ENCODE measurements around the gene SEPSECS.

Gene SEPSECS

DNA sequence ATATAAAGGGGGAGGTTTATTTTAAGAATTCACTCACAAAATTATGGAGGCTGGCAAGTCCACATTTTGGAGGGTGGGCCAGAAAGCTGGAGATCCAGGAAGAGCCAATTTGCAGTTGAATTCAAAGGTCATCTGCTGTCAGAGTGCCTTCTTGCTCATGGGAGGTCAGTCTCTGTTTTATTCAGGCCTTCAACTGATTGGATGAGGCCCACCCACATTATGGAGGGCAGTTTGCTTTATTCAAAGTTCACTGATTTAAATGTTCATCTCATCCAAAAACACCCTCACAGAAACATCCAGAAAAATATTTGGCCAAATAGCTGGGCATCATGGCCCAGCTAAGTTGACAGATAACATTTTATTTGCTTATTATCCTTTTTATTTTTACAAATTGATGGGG, 59.5 kb downstream of the SEPSECS start:
- DNase-seq (ENCODE audit: low spot score) = no peak
- TF ChIP-seq, protein P1, sequence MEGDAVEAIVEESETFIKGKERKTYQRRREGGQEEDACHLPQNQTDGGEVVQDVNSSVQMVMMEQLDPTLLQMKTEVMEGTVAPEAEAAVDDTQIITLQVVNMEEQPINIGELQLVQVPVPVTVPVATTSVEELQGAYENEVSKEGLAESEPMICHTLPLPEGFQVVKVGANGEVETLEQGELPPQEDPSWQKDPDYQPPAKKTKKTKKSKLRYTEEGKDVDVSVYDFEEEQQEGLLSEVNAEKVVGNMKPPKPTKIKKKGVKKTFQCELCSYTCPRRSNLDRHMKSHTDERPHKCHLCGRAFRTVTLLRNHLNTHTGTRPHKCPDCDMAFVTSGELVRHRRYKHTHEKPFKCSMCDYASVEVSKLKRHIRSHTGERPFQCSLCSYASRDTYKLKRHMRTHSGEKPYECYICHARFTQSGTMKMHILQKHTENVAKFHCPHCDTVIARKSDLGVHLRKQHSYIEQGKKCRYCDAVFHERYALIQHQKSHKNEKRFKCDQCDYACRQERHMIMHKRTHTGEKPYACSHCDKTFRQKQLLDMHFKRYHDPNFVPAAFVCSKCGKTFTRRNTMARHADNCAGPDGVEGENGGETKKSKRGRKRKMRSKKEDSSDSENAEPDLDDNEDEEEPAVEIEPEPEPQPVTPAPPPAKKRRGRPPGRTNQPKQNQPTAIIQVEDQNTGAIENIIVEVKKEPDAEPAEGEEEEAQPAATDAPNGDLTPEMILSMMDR (conservative IDR thresholded peaks at IDR 0.05; ENCODE audit: low read depth) = no peak
- no peak overlapping the region for H3K27ac ChIP-seq
- ChIA-PET POLR2A (ENCODE audit: low non-redundant PET) (no interaction called here), CTCF (no interaction called here)

GRCh38 chr4:25100021-25100555, 60.2 kb downstream of the SEPSECS start:
- POLR2A ChIA-PET (ENCODE audit: low non-redundant PET) = no interaction called here
- TF ChIP-seq, protein P1 (conservative IDR thresholded peaks at IDR 0.05; ENCODE audit: low read depth) = no peak
- CTCF ChIA-PET = interaction anchor here (1.2 kb wide), 1 partner anchor 120 kb away, joined by 3 read pairs; no protein-coding TSS in a partner anchor
- no peak for DNase-seq (ENCODE audit: low spot score)
- no peak overlapping the region for H3K27ac ChIP-seq

GRCh38 chr4:25098964-25099891, 61.0 kb downstream of the SEPSECS start:
- TF ChIP-seq, protein P1 (conservative IDR thresholded peaks at IDR 0.05; ENCODE audit: low read depth) = no peak
- ChIA-PET CTCF (interaction anchor here (1.2 kb wide), 1 partner anchor 119 kb away, joined by 3 read pairs; no protein-coding TSS in a partner anchor), POLR2A (ENCODE audit: low non-redundant PET) (no interaction called here)
- H3K27ac ChIP-seq = no peak overlapping the region
- peak; percentile 53 for DNase-seq (ENCODE audit: low spot score)

- no peak overlapping the region for H3K27ac ChIP-seq
Observed at GRCh38 chr4:25096981-25097443, 63.2 kb downstream of the SEPSECS start.

GRCh38 chr4:25096251-25096980, 63.8 kb downstream of the SEPSECS start:
- no peak for DNase-seq (ENCODE audit: low spot score)
- POLR2A ChIA-PET (ENCODE audit: low non-redundant PET) = no interaction called here
- H3K27ac ChIP-seq = no peak overlapping the region
- CTCF ChIA-PET = no interaction called here
- TF ChIP-seq, protein P1 (conservative IDR thresholded peaks at IDR 0.05; ENCODE audit: low read depth) = no peak

More at GRCh38 chr4:25096981-25097443, 63.2 kb downstream of the SEPSECS start:
- no peak for DNase-seq (ENCODE audit: low spot score)
- TF ChIP-seq, protein P1 (conservative IDR thresholded peaks at IDR 0.05; ENCODE audit: low read depth) = no peak
- POLR2A ChIA-PET (ENCODE audit: low non-redundant PET) = no interaction called here
- CTCF ChIA-PET = no interaction called here

DNA sequence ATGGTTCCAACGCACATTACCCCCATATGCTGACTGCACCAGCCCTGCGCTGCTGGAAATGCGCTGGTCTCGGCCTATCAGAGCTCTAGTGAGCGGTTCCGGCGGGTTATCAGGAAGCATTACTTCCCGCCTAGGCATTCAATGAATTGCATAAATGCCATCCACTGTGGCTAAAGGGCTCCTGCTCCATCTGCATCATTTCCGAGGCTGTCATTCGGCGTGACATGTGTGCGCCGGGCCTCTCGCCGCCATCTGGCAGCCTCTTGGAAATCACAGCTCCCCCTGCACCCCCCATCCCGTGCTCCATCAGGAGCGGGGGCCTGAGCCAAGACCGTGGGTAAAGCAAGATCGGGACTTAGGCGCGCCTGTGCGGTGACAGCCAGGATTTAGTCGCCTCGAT, 64.4 kb downstream of the SEPSECS start:
- POLR2A ChIA-PET (ENCODE audit: low non-redundant PET) = no interaction called here
- TF ChIP-seq, protein P1 (conservative IDR thresholded peaks at IDR 0.05; ENCODE audit: low read depth) = no peak
- CTCF ChIA-PET = no interaction called here
- H3K27ac ChIP-seq = no peak overlapping the region
- DNase-seq (ENCODE audit: low spot score) = no peak

Data from RWPE1 (cell line).